NCI-H82 treated with DMSO at 0.1 percent for 48 hours (cell line): ENCODE results near the gene RPL32.
A peak's percentile ranks its signal among the peaks of the same experiment; 100 is the strongest.
"Not testable (repeated sequence)": the region's sequence is repeated elsewhere in the genome, so short reads cannot be mapped to it uniquely, and the experiment has no call there.

Experiments used
- DNase-seq: peaks from one replicate; lab custom pipeline; 2025; ENCODE audit not compliant: unreplicated experiment; lab: John Stamatoyannopoulos, UW

Gene RPL32

DNA sequence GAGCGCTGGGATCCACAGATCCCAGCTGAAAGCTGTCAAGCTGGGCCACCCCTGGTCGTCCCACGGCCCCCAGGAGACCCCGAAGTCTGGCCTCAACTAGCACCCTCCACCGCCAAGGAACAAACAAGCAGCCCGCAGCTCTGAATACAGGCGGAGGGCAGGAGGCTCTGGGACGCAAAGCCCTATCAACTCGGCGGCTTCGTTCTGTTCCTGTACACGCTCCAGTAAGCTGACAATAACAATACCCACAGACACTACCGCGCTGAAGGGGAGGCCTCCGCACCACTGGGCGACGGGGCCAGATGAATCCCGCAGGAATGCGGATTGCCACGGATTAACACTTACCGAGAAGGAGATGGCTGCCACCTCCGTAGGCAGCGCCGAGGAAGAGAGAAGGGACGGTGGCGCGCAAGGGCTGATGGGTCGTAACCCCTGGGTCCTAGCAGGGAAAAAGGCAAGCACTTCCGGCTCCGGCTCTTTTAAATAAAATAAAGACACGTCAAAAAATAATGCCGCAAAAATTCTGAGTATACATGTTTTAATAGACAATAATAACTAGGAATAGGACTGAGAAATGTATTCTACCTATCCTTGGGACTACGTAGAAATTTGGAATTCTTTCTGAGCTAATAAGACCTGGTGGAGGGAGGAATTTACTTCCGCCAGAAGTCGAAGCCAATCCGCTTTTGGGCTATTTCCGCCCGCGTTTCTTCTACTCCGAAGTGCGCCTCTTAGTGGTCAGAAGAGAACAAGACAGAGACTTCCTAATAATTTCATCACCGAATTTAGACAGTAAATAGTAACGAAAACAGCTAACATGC, at the start of gene RPL32:
RPL32 (minus strand) TSS at position 417 of the 821 bp plus-strand sequence. CDS start 1,328 bp downstream, outside the sequence.
- DNase-seq = peak; percentile 91

DNA sequence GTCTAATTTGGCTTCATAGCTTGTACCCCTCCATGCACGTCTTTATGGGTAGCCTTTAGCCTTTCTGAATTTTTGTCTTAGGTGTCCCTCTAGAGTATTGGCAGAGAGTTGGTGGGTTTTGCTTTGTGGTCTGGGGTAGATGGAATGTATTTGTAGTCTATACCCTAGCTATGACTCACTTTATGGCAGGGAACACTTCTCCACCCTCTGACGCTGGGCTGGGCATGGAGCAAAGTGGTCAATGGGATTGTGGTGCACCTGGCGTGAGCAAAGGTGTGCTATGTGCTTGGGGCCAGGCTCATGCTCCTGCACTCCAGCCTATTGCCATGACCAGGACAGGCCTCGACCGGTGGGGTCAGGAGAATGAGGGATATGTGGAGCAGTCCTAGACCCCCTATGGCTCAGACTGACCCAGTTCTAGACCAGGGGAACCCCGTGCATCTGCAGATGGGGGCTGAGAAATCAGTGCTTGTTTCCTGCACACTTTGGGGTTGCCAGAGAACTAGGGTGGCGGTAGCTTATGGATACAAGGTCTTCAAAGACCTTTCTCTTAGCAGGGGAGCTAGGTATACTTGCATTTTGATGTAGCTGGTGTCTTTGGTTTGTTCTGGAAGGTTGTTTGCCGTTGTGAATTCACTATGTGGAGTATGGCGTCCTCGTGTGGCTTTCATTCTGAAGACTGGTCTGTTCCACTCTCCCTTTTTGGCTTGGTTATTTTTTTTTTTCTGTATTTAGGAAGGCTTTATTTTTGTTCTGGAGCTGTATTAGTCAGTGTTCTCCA, 49.4 kb upstream of the RPL32 start:
- DNase-seq = no peak

DNA sequence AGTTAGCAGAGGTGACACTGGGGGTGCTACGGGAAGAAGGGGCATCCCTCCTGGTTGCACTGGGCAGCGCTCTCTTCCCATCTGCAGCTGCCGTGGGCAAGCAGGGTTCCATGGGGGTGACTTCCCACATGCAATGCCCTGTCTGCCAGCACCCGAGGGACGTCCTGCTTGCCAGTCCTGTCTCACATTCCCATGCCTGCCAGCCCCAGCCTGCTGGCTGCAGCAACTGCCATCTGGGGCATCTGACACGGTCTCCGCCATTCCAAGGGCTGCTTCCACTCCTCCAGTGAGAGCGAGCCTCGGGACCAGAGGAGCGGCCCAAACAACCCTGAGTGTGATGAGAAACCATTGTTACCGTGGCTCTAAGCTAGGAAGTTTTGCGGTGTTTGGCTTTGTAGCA, 45.4 kb upstream of the RPL32 start:
- no peak for DNase-seq

DNA sequence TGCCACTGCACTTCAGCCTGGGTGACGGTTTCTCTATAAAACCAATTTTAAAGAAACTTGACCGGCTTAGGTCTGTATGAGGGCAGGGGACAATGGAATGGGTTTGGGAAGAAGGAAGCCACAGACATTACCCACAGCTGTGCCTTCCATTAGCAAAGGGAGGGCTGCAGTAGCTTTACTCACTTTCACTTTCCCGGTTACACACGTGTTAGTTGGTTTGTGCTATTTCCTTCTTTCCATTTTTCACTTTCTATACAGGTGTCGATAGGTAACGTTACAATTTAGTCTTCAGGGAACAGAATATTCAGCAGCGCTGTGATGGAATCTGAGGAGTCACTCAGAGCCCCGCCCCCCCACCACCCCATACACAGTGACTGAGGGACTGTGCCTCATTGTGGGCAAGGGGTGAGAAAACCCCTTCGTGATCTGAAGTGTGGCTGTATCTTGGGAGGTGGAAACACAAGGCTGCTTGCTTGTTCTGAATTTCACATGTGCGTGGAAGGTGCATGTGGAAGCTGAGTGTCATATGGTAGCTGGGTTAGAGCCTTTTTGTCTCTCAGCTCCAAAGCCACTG, 44.8 kb upstream of the RPL32 start:
- DNase-seq = no peak

DNA sequence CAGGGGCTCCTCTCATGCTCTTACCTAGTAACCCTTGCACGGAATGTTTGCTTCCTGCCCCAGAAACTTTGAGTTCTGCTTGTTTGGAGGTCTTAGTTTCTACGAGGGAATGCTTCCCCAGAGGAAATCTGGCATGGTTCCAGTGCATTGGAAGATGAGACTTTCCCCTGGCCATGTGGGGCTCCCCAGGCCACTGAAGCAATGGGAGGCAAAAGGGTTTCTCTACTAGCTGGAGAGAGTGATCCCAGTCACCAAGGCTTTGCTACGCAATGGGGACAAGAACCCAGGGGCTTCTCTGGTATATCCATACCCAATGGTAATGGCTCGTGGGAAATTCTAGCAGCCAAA, 44.2 kb upstream of the RPL32 start:
- DNase-seq = no peak

DNA sequence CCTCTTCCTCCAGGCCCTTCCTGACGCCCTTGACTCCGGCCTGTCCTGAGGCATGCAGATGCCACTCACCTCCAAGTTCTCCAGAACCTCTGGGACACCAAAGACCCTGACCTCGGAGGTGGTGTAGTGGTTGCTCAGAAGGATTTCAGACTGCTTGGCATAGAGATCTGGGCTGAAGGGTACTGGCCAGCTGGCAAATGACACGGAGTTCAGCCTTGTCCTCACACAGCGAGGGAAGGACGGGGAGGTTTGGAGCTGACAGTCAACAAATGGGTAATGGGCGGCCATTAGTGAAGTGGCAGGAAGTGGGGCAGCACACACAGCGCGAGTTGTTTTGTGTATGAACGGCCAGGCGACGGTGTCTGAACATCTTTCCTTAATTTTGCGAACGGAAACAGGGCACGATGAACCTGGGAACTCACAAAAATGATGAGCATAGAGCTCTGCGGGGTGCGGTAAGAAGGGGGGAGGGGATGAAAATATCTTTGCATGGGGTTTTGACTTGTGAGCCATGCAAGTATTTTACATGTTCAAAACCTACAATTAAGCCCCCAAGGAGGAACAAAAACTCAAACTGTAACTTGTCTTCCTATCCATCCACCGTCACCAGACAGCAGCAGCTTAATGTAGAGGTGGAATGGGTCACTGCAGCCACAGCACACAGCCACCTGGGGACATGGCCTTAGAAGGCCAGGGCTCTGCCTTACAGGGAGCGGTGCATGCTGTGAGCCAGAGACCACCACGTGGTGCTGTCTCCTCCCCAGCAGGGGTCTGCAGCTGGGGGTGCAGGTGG, 43.6 kb upstream of the RPL32 start:
- no peak for DNase-seq

DNA sequence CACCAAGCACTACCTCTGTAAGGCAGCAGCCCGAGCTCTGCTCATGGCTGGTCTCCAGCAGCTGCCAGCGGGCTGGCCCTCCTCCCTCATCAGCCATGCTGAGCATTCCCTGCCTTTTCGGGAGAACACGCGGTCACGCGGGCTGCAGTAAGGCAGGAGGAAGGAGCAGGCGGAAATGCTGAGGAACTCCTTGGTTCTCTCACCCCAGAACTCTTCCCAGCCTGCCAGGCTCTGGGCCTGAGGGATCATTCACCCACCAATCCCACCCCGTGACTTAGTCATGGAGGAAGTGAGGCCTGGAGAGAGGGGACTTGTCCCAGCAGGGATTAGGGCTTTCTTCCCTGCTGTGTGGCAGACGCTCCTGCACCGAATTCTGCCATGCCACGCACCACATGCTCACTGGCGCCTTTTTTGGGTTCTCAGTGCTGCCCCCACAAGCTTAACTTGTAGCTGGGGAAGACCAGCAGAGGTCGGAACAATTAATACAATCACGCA, 42.9 kb upstream of the RPL32 start:
- DNase-seq = no peak

DNA sequence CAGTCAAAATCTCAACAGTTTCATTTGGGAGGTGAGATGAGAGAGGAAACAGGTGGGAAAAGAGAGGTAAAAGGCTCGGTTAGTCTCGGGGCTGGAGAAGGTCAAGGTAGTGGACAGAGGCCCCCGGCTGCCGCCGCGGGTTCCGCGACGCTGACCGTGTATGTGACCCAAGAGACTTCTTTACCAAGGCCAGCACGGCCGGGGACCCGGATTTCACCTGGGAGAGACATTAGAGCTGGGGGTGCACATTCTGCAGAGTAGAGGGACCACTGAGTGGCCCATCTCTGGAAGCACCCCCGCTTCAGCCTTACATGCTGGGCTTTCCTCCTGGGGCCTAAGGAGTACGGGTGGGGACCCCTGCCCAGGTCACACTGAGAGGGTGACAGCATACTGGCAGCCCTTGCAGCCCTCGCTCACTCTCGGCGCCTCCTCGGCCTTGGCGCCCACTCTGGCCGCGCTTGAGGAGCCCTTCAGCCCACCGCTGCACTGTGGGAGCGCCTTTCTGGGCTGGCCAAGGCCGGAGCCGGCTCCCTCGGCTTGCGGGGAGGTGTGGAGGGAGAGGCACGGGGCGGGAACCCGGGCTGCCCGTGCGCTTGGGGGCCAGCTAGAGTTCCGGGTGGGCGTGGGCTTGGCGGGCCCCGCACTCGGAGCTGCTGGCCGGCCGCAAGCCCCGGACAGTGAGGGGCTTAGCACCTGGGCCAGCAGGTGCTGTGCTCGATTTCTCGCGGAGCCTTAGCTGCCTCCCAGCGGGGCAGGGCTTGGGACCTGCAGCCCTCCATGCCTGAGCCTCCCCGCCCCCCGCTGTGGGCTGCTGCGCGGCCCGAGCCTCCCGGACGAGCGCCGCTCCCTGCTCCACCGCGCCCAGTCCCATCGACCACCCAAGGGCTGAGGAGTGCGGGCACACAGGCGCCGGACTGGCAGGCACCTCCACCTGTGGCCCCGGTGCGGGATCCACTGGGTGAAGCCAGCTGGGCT, 41.3 kb upstream of the RPL32 start:
- DNase-seq = no peak

DNA sequence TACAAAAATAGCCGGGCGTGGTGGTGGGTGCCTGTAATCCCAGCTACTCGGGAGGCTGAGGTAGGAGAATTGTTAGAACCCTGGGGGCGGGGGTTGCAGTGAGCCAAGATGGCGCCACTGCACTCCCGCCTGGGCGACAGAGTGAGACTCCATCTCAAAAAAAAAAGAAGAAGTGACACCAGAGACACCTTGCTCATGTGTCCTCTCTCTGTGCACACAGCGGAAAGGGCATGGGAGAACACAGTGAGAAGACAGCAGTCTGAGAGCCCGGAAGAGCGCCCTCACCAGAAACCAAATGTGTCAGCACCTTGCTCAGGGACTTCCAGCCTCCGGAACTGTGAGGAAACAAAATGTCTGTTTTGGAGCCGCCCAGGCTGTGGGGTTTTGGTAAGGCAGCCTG, 40.5 kb upstream of the RPL32 start:
- DNase-seq = not testable (repeated sequence)

DNA sequence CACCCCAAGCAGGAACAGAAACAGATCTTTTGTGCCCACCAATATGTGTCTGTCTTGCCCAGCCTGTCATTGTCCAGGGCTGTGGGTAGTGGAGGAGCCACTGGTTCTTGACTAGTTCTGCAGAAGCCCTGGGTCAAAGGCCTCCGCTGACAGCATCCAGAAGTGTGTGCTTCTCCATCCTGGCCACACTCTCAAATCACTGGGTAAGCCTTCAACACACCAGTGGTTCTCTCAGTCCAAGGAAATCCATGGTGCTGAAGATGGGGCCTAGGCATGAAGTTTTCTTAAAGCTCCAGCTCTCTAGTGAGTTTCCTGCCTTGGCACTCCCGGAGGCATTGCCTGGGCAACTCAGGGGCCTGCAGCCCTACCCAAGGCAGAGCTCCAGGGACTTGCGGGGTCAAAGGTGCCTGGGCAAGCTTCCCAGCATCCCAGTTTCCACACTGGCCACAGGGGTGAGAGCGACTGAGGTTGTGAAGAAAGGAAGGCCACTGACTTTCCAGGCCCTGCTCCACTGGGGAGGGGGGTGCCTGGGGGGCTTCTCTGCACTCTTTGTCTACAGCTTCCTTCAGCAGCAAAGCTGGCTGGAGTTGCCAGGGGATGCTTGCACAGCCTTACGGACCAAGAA, 37.9 kb upstream of the RPL32 start:
- no peak for DNase-seq

DNA sequence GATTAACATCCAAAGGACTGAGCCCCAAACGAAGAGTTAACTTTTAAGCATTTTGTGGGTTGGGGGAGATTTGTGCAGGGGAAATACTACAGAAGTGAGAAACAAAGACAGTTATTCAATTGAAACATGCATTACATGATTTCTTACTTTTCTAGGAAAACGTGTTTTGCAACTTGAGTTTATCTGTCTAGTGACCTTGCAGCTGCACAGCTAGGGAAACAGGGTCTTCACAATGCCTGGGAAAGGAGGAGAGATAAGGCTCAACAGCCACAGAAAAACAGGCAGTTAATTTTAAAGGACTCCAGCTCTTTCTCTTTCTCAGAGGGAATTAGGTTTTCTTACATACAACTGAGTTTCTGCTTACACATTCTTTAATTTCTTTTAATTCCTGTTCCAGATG, 37.4 kb upstream of the RPL32 start:
- DNase-seq = not testable (repeated sequence)

DNA sequence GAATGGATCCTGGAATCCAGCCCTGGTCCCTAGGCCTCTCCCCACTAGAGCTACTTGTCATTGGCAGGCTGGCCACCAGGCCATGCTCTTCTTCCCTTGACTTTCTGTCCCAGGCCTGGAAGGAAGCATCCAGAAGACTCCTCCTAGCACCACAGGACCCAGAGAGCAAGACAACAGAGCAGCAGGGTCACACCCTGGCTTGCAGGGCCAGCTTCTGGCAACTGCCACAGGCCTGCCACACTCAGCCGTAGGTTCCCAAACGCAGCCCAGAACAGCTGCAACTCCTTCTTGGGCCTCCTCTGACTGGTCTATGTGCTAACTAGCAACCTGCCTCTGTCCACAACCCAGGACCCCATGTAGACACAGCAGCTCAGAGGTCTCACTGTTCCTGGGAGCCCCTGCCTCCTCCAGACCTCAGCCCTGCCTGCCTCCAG, 36.8 kb upstream of the RPL32 start:
- DNase-seq = no peak

DNA sequence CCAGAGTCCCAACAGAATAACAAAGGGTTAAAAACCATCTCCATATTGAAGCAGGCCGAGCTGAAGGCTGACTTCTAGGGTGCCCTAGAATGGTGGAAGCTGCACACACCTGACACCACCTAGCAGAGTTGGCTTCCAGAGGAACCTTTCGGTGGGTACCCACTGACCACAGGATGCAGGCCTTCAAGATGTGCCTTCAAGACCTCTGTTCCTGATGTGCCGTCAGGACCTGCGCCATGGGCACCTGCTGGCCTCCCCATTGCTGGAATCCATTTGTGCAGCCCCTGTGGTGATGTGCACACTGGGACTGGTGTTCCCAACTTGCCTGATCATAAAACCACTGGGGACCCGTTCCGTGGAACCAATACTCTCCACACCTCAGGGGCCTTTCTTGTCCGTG, 35.7 kb upstream of the RPL32 start:
- no peak for DNase-seq

DNA sequence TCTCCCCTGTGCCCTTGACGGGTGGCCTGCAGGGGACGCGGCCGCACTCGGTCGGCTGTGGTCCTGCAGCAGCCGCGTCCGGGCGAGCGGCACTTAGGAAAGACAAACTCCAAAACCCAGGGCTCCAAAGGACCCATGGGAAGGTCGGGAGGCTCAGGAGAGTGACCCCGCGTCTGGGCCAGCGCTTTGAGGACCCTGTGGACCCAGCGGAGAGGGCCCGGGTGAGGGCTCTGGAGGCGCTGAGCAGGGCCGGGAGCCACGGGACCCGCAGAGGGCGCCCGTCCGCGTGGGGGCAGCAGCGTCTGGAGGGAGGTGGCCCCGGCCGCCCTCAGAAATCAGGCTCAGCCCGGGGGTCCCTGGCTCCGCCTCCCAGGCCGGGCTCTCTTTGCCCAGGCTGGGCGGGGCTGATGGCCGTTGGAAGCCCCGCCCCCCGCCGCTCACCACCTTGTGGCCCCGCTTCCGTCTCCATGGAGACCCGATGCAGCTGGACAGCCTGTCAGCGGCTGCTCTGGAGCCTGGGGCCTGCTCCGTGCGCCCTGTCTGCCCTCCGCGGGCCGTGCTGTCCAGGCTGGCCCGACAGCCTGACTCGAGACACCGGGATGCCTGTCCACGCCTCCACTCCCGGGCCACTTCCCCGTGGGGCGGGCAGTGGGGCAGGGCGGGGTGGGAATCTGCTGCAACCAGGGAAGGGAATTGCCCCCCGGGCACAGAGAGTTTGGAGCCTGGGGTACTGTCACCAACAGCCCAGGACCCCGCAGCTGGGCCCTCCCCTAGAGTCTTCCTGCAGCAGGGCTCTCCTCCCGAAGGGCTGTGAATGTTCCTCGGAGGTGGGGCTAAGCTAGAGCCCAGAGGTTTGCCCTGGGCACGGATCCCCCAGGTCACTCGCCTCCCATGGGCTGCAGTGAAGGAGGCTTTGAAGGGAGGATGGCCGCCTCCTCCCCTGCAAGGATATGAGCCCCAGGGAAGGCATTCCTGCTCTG, 34.8 kb upstream of the RPL32 start:
- DNase-seq = peak; percentile 25

DNA sequence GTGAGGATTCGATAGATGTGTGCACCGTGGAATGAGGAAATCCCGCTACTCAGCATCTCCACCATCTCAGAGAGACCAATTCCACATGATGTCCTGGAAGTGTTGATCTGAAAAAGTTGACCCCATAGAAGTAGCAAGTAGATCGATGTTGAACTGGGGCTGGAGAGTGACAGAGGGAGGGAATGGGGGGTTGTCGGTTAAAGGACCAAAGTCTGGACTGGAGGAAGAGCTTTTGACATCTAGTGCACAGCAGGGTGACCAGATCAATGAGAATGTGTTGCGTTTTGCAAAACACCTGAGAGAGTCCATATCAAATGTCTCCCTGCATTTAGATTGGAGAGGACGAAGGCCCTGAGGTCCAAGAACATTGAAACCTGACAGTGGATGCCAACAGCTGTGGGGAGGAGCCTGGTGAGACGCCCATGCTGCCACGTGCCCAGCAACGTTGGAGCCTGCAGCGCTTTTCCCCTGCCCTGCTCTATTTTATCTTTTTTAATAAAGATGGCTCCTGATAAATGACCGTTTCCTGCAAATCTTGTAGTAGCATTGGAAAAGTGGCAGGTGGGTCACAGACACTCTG, 30.1 kb upstream of the RPL32 start:
- DNase-seq = no peak

DNA sequence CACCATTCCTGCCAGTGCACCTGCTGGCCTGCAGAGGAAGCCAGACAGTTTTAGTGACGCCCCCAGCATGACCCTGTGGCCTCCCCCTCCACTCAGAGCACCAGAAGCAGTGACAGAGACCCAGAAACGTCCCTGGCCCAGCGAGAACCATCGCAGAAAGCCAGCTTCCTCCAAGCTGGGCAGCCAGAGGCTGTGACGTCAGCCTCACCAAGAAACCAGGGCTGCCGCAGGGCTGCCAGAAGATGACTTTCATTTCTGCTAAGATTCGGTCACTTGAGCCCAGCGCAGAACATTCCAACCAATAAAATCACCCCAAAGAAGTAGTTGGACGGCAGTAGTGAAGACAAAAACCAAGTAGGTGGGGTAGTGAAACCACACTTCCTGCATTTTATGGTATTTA, 29.6 kb upstream of the RPL32 start:
- DNase-seq = no peak

DNA sequence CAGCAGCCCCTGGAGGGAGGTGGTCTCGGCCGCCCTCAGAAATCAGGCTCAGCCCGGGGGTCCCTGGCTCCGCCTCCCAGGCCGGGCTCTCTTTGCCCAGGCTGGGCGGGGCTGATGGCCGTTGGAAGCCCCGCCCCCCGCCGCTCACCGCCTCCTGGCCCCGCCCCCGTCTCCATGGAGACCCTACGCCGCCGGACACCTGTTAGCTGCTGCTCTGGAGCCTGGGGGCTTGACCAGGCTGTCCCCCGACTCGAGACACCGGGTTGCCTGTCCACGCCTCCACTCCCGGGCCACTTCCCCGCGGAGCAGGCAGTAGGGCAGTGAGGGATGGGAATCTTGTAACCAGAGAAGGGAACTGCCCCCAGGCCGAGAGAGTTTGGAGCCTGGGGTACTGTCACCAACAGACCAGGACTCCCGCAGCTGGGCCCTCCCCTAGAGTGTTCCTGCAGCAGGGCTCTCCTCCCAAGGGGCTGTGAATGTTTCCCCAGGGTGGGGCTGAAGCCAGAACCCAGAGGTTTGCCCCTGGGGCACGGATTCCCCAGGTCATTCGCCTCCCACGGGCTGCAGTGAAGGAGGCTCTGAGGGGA, 27.8 kb upstream of the RPL32 start:
- no peak for DNase-seq
